Measurements from ENCODE around the gene SNAPC2. TPM values are rescaled to one million over a fixed set of nuclear protein-coding genes. Genes with fewer than 3 reads are reported as not detected.

SNAPC2 gene
- total RNA-seq, 3 donors from 2014 or later = 16.7 to 20.0 (median 18.8) TPM

DNA sequence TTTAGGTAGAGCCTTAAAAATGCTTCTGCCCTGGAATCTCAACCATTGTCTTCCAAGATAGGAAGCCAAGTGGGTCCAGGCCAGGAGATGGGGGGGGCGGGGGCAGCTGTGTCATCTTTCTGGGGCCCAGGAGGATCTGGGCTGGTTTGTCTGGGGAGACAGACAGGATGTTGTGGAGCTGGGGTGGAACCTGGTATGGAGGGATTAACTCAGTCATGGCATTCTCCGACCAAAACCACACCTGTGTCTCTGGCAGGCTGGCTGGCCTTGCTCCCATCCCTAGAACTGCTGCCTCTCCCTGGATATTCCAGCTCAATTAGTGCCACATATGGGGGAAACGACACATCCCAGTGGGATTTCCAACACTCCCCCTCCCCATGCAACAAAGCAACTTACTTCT is 19.2 kb upstream of the SNAPC2 start:
- Mint-ChIP-seq H3K36me3 (ENCODE audit: insufficient read depth) (peaks cover 2% of the 10 kb centered on the region), H3K9me3 (no peaks in the 10 kb centered on the region)
- no peak for ATAC-seq

DNA sequence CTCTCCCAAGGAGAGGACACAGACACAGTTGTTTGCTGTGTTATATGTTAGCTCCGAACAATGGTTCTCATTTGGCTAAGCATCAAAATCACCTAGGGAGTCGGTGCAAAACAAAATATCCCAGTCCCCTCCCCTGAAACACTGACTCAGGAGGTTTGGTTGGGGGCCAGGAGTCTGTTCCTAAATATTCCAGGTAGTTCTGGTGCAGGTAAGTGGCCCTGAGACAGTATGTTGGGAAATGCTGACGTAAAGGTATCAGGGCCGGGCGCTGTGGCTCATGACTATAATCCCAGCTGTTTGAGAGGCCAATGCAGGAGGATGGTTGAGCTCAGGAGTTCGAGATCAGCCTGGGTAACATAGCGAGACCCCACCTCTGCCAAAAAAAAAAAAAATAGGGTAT is 18.8 kb upstream of the SNAPC2 start:
- H3K36me3 Mint-ChIP-seq (ENCODE audit: insufficient read depth) = peaks cover 2% of the 10 kb centered on the region
- peaks cover 1% of the 10 kb centered on the region for H3K27me3 Mint-ChIP-seq (ENCODE audit: low read depth)
- H3K4me3 Mint-ChIP-seq = no peak overlapping the region
- DNase-seq (no peak), ATAC-seq (no peak)
- peaks cover 15% of the 10 kb centered on the region for H3K4me1 Mint-ChIP-seq (ENCODE audit: low read depth)
- H3K9me3 Mint-ChIP-seq = no peaks in the 10 kb centered on the region

More for the DNA sequence above, 19.2 kb upstream of the SNAPC2 start:
- peaks cover 1% of the 10 kb centered on the region for H3K27me3 Mint-ChIP-seq (ENCODE audit: low read depth)
- H3K4me1 Mint-ChIP-seq (ENCODE audit: low read depth) = peaks cover 15% of the 10 kb centered on the region
- H3K4me3 Mint-ChIP-seq = no peak overlapping the region
- no peak for DNase-seq

DNA sequence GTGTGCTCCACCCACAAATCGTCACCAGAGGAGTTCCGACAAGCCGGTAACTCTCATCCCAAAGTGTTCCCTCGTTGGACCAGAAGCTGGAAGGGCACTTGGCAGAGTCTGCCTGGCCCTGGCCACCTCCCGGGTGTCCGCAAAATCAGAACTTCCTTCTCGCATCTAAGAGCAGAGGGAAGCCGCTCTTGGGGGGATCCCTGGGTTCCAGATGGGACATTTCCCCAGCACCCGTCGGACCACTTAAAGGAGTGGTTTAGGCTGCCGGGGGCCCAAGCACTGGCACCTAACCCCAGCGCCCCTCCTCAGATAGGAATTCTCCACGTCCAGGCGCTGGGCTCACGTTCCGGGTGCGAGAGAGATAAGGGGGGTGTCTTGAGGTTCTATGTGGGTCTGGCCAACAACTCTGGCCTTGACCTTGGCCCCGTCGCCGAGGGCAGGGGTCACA is 17.3 kb upstream of the SNAPC2 start:
- Mint-ChIP-seq H3K36me3 (ENCODE audit: insufficient read depth) (peaks cover 2% of the 10 kb centered on the region), H3K4me1 (ENCODE audit: low read depth) (peaks cover 17% of the 10 kb centered on the region), H3K4me3 (peak overlapping the region; percentile 82), H3K27me3 (ENCODE audit: low read depth) (no peaks in the 10 kb centered on the region), H3K9me3 (no peaks in the 10 kb centered on the region)
- no peak for ATAC-seq
- DNase-seq = no peak

DNA sequence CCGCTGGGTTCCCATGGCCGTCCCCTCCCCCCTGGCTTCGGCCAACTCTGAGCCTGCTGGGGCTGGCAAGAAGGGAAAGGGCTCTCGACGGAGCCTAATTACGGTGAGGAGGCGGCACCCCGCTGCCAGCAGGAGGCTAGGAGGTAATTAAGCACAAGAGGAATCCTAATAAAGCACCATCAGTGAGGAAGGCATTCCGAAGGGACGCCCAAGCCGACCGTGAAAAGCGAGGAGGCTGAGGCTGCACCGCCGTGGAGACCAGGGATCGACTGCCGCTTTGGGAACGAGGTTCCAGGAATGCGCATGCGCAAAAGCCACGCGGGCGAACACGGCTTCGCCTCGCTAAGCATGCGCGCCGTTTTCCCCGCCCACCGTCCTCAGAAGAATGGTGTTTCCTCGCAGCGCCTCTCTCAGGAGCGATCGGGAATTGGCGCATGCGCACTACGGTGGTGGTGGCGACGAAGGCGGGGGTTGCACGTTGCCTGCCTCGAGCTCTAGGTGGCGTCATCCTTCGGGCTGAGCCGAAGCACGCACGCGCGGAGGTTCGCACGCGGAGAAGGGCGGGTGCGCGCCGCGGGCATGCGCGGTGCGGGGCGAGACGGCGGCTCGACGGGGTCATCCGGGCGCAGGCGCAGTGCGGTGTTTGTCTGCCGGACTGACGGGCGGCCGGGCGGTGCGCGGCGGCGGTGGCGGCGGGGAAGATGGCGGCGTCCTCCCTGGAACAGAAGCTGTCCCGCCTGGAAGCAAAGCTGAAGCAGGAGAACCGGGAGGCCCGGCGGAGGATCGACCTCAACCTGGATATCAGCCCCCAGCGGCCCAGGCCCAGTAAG is 16.7 kb upstream of the SNAPC2 start, which contains the start of gene MAP2K7:
TSS of gene MAP2K7 (plus strand) at position 634 of the 830 bp plus-strand sequence. CDS start at position 702, 68 bp downstream.
- Mint-ChIP-seq H3K36me3 (ENCODE audit: insufficient read depth) (peaks cover 2% of the 10 kb centered on the region), H3K4me1 (ENCODE audit: low read depth) (peaks cover 17% of the 10 kb centered on the region), H3K9me3 (no peaks in the 10 kb centered on the region), H3K27me3 (ENCODE audit: low read depth) (no peaks in the 10 kb centered on the region), H3K4me3 (peak within 1 kb of the TSS; percentile 88)
- DNase-seq (peak; percentile 100), ATAC-seq (peak; percentile 88 to 91)

DNA sequence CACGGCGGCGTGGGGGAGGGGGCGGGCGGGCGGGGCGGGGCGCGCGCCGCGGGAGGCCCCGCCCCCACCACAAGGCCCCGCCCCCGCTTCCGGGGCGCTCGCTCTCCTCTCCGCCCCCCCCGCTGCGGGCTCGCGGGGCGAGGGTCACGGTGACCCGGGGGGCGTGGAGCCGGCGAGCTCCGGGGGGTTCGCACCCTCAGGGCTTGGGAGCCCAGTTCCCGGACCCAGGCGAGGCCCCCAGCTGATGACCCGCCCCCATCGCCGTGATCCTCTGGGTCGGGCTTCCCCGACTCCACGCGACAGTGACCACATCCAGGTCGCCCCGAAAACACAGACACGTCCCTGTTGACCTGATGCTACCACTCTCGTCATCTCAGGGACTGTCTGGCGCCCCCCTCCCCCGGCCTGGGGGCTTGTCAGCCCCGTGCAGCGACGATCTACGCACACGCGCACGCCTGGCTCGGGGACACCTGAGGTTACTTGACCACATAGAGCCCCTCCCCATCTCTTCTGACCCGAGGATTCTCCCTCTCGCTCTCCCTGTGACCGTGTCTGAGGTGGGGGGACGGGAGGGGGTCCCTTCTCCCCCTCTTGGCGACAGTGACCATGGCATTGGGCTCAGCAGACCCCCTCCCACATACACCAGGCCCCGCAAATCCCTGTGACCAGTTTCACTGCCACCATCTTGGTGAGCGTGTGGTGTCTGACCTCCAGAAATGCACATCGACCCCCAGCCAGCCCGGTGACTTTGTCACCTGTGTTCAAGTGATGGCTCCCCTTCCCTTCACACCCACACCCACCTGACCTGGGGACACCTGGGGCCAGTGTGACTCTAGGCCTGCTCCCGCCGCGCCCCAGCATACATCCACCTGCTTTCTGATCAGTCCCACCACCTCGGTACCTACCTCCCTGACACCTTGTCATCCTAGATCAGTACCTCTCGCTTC is 15.8 kb upstream of the SNAPC2 start:
- DNase-seq (no peak), ATAC-seq (peak; percentile 59 to 60)
- H3K4me3 Mint-ChIP-seq = peak overlapping the region; percentile 88
- H3K27me3 Mint-ChIP-seq (ENCODE audit: low read depth) = no peaks in the 10 kb centered on the region
- H3K9me3 Mint-ChIP-seq = no peaks in the 10 kb centered on the region
- H3K4me1 Mint-ChIP-seq (ENCODE audit: low read depth) = peaks cover 17% of the 10 kb centered on the region
- peaks cover 2% of the 10 kb centered on the region for H3K36me3 Mint-ChIP-seq (ENCODE audit: insufficient read depth)

DNA sequence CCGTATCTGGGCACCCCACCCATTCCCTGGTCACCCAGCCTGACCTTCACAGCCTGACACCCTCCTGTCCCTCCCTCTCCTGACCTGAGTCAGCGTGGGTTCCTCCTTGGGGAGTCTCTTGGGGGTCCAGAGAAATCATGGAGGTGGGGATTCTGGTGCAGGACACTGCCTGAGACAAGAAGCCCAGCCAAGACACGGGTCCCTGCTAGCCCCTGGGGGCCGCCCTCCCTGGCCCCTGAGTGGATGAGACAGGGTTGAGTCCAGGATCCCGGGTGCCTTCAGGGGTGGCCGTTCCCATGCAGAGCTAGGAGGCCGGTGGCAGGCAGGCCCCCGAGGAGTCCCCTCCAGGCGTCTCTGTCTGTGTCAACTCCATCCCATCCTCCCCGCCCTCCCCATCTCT is 14.9 kb upstream of the SNAPC2 start:
- peak overlapping the region; percentile 88 for H3K4me3 Mint-ChIP-seq
- peaks cover 2% of the 10 kb centered on the region for H3K36me3 Mint-ChIP-seq (ENCODE audit: insufficient read depth)
- DNase-seq (no peak), ATAC-seq (no peak)
- H3K9me3 Mint-ChIP-seq = no peaks in the 10 kb centered on the region
- peaks cover 17% of the 10 kb centered on the region for H3K4me1 Mint-ChIP-seq (ENCODE audit: low read depth)
- H3K27me3 Mint-ChIP-seq (ENCODE audit: low read depth) = no peaks in the 10 kb centered on the region

DNA sequence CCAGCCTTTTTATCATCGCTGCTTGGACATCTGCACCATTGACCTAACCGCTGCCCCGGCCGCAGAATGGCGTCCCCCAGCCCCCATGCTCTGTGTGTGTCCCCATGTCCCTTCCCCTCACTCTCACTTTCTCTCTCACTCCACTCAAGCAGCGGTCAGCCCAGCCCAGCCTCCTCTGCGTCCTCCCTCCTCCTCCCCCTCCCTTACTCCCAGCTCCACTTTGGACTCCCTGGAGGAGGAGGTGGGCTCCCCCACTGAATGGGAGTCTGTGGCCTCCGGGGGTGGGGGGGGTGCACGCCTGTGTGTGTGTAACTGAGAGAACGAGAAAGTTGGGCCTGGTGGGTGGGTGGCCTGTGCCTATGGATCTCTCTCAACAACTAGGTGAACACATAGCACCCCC is 14.3 kb upstream of the SNAPC2 start:
- Mint-ChIP-seq H3K27me3 (ENCODE audit: low read depth) (no peaks in the 10 kb centered on the region), H3K4me1 (ENCODE audit: low read depth) (peaks cover 17% of the 10 kb centered on the region), H3K9me3 (no peaks in the 10 kb centered on the region), H3K4me3 (peak overlapping the region; percentile 61), H3K36me3 (ENCODE audit: insufficient read depth) (peaks cover 5% of the 10 kb centered on the region)
- ATAC-seq (no peak), DNase-seq (no peak)

DNA sequence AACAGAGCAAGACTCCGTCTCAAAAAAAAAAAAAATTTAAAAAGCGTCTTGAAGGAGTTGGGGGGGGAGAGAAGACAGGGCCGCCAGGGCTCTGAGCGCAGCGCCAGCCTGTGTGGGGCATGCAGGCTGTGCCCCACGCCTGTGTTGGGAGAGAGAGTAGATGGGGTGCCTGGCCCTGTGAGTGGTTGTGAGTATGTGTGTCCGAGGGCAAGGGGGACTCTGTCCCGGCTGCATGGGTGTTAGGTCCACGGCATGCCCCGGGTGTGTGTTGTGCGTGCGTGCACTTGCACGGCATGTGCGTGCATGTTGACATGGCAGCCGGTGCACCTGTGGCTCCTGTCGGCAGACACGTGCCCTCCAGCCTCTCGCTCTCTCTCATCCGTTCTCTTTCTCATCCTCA is 13.0 kb upstream of the SNAPC2 start:
- Mint-ChIP-seq H3K4me3 (no peak overlapping the region), H3K9me3 (no peaks in the 10 kb centered on the region), H3K36me3 (ENCODE audit: insufficient read depth) (peaks cover 12% of the 10 kb centered on the region), H3K4me1 (ENCODE audit: low read depth) (peaks cover 17% of the 10 kb centered on the region), H3K27me3 (ENCODE audit: low read depth) (no peaks in the 10 kb centered on the region)
- no peak for DNase-seq
- no peak for ATAC-seq

DNA sequence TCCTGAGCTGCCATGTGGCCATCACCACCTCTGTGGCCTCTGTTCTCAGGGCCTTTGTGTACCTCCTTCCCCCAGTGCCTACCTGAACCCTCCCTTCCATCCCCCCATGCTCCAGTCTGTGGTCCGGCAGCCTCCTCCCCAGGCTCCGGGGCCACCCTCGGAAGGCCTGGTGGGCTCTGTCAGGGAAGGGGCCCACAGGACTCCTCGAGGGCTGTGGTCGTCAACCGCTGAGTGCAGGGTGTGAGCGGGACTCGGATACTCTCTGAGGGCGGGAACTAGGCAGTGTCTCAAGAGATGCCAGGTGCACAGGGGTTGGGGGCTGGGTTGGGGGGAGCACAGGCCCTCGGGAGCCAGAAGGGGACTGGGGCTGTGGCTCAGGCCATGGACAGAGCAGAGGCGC is 12.6 kb upstream of the SNAPC2 start:
- Mint-ChIP-seq H3K4me3 (no peak overlapping the region), H3K36me3 (ENCODE audit: insufficient read depth) (peaks cover 13% of the 10 kb centered on the region), H3K9me3 (no peaks in the 10 kb centered on the region), H3K27me3 (ENCODE audit: low read depth) (no peaks in the 10 kb centered on the region), H3K4me1 (ENCODE audit: low read depth) (peaks cover 16% of the 10 kb centered on the region)
- no peak for ATAC-seq
- DNase-seq = no peak

DNA sequence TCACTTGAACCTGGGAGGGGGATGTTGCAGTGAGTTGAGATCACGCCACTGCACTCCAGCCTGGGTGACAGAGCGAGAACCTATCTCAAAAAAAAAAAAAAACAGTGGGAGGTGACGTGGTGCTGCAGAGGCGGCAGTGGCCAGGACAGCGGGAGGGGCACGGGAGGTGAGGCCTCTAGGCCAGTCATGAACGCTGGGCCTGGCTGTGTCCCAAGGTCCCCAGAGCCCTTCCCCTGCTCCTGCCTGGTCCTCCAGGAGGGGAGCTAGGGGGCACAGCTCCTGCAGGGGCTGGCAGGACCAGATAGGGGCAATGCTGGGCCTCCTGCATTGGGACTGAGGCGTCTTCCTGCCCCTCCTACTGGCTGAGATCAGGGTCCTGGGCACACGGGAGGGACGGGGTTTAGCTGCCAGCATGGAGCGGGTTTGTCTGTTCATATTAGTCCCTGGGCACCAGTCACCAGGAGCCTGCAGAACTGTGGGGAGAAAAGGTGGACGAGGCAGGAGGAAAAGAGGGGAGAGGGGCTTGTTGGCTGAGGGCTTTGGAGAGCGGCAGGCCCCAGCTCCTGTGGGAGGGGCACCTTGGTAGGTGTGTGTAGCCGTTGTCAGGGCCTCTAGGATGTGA is 11.9 kb upstream of the SNAPC2 start:
- no peak for DNase-seq
- H3K4me1 Mint-ChIP-seq (ENCODE audit: low read depth) = peaks cover 15% of the 10 kb centered on the region
- no peaks in the 10 kb centered on the region for H3K27me3 Mint-ChIP-seq (ENCODE audit: low read depth)
- no peaks in the 10 kb centered on the region for H3K9me3 Mint-ChIP-seq
- ATAC-seq = no peak
- H3K4me3 Mint-ChIP-seq = no peak overlapping the region
- peaks cover 16% of the 10 kb centered on the region for H3K36me3 Mint-ChIP-seq (ENCODE audit: insufficient read depth)

DNA sequence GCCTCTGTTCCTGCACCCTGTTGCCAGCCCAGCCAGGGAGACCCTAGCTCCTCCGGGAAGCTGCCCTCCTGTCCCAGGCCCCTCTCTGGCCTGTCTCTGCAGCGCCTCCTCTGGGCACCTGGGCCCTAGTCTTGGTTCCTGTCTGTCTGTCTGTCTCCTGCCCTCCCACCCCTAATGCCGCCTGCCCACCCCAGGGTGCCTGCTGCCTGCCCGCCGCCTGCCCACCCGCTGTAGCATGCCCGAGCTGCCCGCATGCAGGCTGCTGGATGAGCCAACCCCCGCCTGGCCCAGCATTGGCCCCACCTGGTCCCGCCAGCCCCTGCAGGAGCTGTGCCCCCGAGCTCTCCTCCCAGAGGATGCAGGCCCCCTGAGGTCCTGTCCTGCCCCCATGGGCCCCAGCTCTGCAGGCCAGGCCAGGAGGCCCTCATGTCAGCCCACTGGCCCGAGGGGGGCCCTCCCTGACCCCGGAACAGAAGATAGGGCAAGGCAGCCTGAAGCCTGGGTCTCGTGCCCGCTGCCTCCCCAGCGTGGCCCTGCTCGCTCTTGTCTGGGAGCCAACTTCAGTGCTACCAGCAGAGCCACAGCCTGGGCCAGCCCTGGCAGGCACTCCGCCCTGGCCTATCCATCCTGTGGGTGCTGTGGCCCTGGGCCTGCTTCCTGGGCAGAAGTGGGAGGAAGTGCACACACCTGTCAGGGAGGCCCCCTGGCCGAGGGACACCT is 11.2 kb upstream of the SNAPC2 start:
- ATAC-seq (no peak), DNase-seq (no peak)
- no peaks in the 10 kb centered on the region for H3K27me3 Mint-ChIP-seq (ENCODE audit: low read depth)
- no peaks in the 10 kb centered on the region for H3K9me3 Mint-ChIP-seq
- peaks cover 15% of the 10 kb centered on the region for H3K4me1 Mint-ChIP-seq (ENCODE audit: low read depth)
- H3K36me3 Mint-ChIP-seq (ENCODE audit: insufficient read depth) = peaks cover 16% of the 10 kb centered on the region
- H3K4me3 Mint-ChIP-seq = no peak overlapping the region

DNA sequence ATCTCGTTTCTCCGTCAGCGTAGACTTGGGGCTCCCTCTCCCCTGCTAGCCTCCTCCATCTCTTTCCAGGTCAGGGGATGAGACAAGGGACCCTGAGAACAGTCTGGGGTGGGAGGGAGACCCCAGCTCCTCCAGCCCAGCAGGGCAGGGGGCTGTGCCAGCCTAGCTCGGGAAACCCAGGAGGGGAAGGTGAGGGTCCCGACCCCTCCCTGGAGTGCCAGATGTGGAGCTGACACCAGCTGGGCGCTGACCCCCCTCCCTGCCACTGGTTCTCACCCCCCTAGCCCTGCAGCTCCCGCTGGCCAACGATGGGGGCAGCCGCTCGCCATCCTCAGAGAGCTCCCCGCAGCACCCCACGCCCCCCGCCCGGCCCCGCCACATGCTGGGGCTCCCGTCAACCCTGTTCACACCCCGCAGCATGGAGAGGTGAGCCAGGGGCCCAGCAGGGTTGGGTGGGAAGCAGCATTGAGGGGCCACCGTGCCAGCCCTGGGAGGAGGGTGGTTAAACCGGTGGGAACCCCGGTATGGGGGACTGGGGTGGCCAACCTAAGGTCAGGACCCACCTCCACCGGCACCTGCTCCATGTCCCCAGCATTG is 10.6 kb upstream of the SNAPC2 start:
- DNase-seq (no peak), ATAC-seq (no peak)
- peaks cover 14% of the 10 kb centered on the region for H3K4me1 Mint-ChIP-seq (ENCODE audit: low read depth)
- H3K36me3 Mint-ChIP-seq (ENCODE audit: insufficient read depth) = peaks cover 16% of the 10 kb centered on the region
- H3K4me3 Mint-ChIP-seq = no peak overlapping the region
- no peaks in the 10 kb centered on the region for H3K9me3 Mint-ChIP-seq
- peaks cover 3% of the 10 kb centered on the region for H3K27me3 Mint-ChIP-seq (ENCODE audit: low read depth)

DNA sequence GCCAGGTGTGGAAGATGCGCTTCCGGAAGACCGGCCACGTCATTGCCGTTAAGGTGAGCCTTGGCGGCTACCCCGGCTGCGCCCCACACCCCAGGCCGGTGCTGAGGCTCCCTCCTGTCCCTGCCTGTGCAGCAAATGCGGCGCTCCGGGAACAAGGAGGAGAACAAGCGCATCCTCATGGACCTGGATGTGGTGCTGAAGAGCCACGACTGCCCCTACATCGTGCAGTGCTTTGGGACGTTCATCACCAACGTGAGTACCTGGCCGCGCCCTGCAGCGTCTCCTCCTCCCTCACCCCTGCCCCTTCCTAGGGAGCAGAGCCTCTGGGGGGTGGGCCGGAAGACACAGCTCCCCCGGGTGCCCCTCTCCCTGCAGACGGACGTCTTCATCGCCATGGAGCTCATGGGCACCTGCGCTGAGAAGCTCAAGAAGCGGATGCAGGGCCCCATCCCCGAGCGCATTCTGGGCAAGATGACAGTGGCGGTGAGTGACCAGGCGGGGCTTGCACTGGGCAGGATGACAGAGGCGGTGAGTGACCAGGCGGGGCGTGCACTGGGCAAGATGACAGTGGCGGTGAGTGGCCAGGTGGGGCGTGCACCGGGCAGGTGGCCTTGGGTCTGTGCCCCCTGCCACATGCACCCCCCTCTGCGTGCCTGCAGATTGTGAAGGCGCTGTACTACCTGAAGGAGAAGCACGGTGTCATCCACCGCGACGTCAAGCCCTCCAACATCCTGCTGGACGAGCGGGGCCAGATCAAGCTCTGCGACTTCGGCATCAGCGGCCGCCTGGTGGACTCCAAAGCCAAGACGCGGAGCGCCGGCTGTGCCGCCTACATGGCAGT is 9.6 kb upstream of the SNAPC2 start:
- Mint-ChIP-seq H3K36me3 (ENCODE audit: insufficient read depth) (peaks cover 14% of the 10 kb centered on the region), H3K9me3 (no peaks in the 10 kb centered on the region), H3K27me3 (ENCODE audit: low read depth) (peaks cover 13% of the 10 kb centered on the region), H3K4me3 (no peak overlapping the region), H3K4me1 (ENCODE audit: low read depth) (peaks cover 9% of the 10 kb centered on the region)
- no peak for ATAC-seq
- no peak for DNase-seq
